GM15510 (cell line): ENCODE results near the gene FRMD4B.

Experiments
- POLR2A ChIP-seq: IDR thresholded peaks from 3 replicates; pipeline ENCODE4 v1.6.1; 2011; ENCODE audit warnings: borderline replicate concordance; ENCODE audit not compliant: insufficient read length; ENCODE audit errors: extremely low read depth

Gene FRMD4B

DNA sequence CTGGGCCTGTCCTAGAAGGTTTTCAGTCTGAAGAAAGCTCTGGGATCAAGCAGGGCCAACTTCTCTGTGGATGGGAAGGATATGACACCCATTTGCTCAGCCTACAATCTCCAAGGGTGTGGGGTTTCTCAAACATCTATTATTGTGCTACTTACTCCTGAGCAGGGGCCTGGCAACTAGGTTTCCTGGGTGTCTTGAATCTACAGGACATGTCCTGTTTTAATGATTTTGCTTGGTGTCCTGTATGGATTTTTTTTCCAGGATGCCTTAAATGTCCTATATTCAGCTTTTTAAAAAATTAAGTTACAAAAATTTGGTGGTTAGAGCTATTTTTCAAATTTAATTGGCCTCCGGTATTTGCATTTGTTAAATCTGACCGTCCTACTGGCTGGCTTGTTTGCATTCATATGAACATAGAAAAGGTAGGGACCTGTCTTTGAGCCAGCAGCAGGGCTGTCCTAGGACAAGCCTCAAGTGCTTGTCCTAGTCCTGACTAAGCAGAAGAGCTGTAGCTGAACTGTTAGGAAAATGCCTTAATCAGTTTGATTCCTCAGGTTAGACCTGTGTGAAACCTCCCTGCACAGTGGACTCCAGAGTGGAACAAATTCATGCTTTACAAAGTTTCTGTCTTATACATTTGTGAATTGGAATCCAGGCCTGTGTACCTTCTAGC, 223.4 kb downstream of the FRMD4B start:
- no peak for TF ChIP-seq POLR2A

DNA sequence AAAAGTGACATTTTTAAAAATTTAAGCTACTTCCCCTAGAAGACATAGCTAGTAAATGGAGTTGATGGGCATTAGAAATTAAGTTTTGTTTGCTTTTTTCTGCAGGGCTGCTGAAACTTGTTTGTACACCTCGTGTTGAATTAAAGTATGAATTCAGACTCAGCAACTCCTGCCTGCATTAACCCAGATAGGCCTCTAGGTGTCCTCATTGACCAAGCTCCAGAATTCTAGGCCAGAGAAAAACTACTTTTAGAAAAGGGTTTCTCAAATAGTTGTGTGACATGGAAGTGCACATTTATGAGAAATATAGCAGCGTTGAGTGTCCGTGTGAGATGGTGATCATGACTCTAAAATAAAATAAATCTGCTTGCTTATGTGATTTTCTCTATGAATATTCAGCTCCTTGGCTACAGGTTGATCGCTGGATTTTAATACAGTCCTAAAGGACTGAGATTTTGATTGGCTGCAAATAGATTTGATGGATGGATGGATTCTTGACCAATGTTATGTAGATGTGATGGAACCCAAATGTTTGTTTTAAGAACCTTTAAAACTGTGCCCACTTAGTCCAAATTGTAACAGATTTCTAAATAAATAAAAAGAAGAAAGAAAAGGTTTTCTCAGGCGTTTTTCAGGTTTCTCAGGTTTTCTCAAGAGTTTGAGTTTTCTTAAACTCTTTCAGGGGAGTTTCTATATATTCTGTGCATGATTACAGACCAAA, 224.1 kb downstream of the FRMD4B start:
- TF ChIP-seq POLR2A = no peak

DNA sequence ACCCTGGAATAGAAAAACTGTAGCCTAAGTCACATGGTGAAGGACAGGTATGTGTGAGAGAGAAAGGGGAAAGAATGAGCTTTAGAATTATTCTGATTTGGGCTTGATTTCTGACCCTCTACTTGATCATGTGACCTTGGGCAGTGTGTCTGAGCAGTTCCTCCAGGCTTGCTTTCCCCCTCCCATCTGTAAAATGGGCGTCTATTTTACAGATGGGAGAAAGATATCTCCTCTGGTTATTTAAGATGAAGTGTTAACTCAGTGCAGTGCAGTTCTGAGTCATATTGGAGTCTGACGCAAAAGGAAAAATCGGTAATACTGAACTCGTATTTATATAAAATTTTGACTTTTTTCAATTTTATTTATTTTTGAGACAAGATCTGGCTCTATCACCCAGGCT, 225.4 kb downstream of the FRMD4B start:
- TF ChIP-seq POLR2A = no peak

- TF ChIP-seq POLR2A = no peak
Observed at GRCh38 chr3:69160107-69160506, 225.8 kb downstream of the FRMD4B start.

DNA sequence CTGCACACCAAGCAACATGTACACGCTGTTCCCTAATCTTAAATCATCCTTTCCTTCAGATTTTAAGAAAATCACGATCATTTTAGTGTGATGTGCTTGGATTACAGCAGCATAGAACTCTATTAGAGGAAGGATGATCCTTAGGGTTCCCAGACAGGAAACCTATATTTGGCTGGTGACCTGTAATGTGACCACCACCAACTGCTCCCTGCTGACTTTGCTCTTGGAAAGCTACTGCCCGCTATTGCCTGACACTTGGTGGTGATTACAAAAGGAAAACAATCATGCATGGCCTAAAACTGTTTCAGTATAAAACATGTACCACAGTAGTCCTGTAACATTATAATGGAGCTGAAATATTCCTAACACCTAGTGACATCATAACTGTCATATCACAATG, 236.3 kb downstream of the FRMD4B start:
- no peak for TF ChIP-seq POLR2A

- no peak for TF ChIP-seq POLR2A
Observed at GRCh38 chr3:69145688-69146087, 240.2 kb downstream of the FRMD4B start.

DNA sequence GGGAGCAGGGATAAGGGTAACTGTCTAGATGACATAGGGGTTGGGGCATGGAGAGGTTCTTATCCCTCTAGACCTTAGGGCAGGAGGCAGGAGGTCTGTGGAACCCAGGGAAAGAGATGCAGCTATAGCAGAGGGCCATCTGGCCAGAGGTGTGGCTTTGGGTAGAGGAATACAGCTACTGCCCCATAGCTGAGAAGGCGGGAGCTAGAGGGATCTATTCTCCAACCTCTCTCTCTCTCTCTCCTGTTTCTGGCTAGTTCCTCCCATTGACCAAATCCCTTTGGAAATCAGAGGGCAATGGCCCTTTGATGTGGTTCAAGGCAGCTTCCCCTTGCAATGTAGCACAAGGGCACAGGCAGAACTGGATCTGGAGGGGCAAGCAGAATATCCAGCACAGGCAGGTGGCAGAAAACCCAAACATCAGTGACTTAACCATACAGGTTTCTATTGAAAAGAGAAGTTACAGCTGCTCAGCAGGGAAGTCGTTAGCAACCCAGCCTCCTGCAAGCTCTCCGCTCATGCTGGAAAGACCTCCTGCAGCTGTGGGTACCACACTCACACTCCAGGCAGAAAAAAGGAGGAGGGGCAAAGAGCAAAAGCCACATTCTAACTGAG, 241.2 kb downstream of the FRMD4B start:
- no peak for TF ChIP-seq POLR2A

- no peak for TF ChIP-seq POLR2A
Observed at GRCh38 chr3:69143612-69144011, 242.3 kb downstream of the FRMD4B start.

GRCh38 chr3:69142797-69143454, 243.0 kb downstream of the FRMD4B start:
- no peak for TF ChIP-seq POLR2A

DNA sequence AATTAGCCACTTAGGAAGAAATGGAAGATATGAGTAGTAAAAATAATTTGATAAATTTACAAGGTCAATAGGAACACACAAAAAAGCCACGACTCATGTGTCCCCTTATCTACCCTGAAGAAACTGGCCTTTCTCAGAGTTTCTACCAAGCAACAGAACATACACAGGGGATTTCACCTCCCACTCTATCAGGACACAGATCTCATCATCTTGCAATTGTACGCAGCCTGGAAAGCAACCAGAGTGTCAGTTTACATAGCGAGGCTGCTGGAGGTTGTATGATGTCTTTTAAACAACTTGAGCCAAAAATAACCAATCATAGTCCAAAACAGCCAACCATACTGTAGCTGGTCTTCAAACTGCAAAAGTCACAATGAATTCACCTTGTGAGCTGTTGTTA, 243.8 kb downstream of the FRMD4B start:
- TF ChIP-seq POLR2A = no peak

- no peak for TF ChIP-seq POLR2A
Observed at GRCh38 chr3:69141313-69141712, 244.6 kb downstream of the FRMD4B start.

DNA sequence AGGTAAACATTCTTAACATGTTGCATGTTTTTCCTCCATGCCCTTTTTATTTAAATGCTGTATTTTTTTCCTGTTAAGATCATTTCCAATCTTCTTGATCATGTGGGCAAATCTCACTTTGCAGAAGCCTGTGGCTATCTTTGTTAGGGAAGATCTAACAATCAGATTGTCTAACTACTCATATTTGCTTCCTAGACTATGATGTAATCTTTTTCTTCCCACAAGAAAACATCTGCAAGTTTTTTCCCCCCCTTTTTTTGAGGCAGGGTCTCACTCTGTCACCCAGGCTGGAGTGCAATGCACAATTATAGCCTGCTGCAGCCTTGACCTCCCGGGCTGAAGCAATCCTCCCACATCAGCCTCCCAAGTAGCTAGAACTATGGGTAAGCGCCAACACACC, 248.5 kb downstream of the FRMD4B start:
- no peak for TF ChIP-seq POLR2A

GRCh38 chr3:69137005-69137404, 248.9 kb downstream of the FRMD4B start:
- no peak for TF ChIP-seq POLR2A

DNA sequence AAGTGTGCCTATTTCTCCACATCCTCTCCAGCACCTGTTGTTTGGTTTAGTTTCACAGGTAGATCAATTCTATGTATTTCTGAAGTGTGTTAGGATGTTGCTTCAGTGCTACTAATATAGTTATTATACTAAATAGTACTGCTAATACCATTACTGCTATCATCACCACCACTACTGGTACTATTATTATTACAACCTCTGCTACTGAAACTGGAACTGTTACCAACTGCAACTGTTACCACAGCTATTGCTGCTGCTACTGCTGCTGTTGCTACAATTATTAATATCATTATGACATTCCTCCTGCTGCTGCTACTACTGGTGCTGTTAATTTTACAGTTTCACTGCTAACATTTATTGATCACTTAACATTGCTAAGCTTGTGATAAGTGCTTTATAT, 255.2 kb downstream of the FRMD4B start:
- no peak for TF ChIP-seq POLR2A

- no peak for TF ChIP-seq POLR2A
Observed at GRCh38 chr3:69129531-69129930, 256.4 kb downstream of the FRMD4B start.

GRCh38 chr3:69128509-69128908, 257.4 kb downstream of the FRMD4B start:
- TF ChIP-seq POLR2A = no peak

DNA sequence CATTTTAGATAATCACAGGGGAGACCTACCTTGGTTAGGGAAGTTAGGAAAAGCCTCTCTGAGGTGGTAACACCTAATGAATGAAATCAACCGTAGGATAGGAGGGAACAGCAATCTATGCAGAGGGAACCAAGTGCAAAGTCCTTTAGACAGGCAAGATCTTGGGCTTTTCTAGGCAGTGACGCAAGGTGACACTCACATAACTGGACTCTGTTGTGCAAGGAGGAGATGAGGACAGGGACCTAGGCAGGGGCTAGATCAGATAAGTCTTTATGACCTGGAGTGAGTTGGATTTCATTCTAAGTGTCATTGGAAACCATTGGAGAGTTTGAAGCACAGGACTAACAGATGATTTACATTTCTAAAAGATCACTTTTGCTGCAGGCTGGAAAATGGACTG, 258.9 kb downstream of the FRMD4B start:
- no peak for TF ChIP-seq POLR2A

- no peak for TF ChIP-seq POLR2A
Observed at GRCh38 chr3:69126216-69126615, 259.7 kb downstream of the FRMD4B start.
